ENCODE data around the gene SHPK.

DNA sequence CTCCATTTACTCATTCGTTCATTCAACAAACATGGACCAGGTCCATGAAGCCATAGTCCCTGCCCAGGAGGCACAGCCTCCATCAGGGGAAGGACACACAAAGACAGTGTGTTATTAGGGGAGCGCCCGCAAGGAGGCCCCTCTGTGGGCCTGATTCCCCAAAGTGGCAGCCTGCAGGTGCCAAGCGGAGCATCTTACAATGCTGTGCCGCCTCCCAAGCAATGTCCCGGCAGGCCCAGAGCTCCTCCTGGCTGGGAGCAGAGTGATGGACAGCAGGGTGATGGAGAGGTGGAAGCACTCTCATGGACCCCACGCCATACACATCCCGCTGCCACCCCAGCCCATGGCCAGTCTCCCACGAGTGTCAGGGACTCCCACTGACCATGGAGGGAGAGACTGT is 52.6 kb downstream of the SHPK start:
- TF ChIP-seq, protein P1, sequence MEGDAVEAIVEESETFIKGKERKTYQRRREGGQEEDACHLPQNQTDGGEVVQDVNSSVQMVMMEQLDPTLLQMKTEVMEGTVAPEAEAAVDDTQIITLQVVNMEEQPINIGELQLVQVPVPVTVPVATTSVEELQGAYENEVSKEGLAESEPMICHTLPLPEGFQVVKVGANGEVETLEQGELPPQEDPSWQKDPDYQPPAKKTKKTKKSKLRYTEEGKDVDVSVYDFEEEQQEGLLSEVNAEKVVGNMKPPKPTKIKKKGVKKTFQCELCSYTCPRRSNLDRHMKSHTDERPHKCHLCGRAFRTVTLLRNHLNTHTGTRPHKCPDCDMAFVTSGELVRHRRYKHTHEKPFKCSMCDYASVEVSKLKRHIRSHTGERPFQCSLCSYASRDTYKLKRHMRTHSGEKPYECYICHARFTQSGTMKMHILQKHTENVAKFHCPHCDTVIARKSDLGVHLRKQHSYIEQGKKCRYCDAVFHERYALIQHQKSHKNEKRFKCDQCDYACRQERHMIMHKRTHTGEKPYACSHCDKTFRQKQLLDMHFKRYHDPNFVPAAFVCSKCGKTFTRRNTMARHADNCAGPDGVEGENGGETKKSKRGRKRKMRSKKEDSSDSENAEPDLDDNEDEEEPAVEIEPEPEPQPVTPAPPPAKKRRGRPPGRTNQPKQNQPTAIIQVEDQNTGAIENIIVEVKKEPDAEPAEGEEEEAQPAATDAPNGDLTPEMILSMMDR (IDR thresholded peaks at IDR 0.05), result no peak
- TF ChIP-seq POLR2AphosphoS5 (IDR thresholded peaks at IDR 0.05) (no peak), POLR2A (IDR thresholded peaks at IDR 0.05) (no peak)
